Endothelial cell of umbilical vein (primary cell): ENCODE results near the gene MSN. TPM values are rescaled to one million over a fixed set of nuclear protein-coding genes. Genes with fewer than 3 reads are reported as not detected.

Experiments
- BruUV-seq: library from RNA; stranded (reverse); fragments of 400-500 nt; replicated peaks from 2 replicates; lab custom pipeline; 2021; lab: Mats Ljungman, UMichigan
- CTCF ChIA-PET: fragments of 300-600, 350-600 bp; sonication (Branson Sonifier 250); formaldehyde crosslinking; loops from one replicate; lab custom pipeline; 2021; ENCODE audit warnings: antibody characterized with exemption, inconsistent platforms; lab: Charles Lee
- POLR2A ChIA-PET: fragments of 300-600, 350-600 bp; sonication (Branson Sonifier 250); formaldehyde crosslinking; loops from one replicate; lab custom pipeline; 2021; ENCODE audit warnings: antibody characterized with exemption, inconsistent platforms; lab: Charles Lee
- DNase-seq: peaks from one replicate; pipeline ENCODE4 v3.0.0-alpha.2; 2011; ENCODE audit warnings: low read depth, low spot score
- FAIRE-seq: peaks from 2 replicates; lab custom pipeline; 2011; peaks lifted over from hg19 to GRCh38; lab: Jason Lieb, UNC
- H2AFZ ChIP-seq: 2 replicates; pipeline ENCODE4 v1.6.0; 2012; ENCODE audit warnings: low read depth, low read length, control low read depth, inconsistent platforms
- H3K27ac ChIP-seq: 2 replicates; pipeline ENCODE4 v1.5.1; 2011; ENCODE audit warnings: low read depth, mild to moderate bottlenecking, control low read depth, low read length, moderate library complexity; ENCODE audit not compliant: insufficient read depth
- H3K27me3 ChIP-seq, 2 experiments: 2 replicates each; pipeline versions ENCODE4 v1.6.0 to v1.6.1; 2011; ENCODE audit warnings: low read length in 2 of 2, mixed read lengths in 1 of 2; ENCODE audit not compliant: control insufficient read depth in 2 of 2, insufficient read depth in 2 of 2
- H3K36me3 ChIP-seq, 2 experiments: 2 replicates in 1 of 2; 3 replicates in 1 of 2; pipeline ENCODE4 v1.5.1; 2011; ENCODE audit warnings: low read length in 2 of 2, mild to moderate bottlenecking in 1 of 2, moderate library complexity in 1 of 2; ENCODE audit not compliant: control insufficient read depth in 2 of 2, insufficient read depth in 2 of 2; ENCODE audit errors: extremely low read depth in 1 of 2
- H3K4me1 ChIP-seq: 3 replicates; pipeline ENCODE4 v1.5.1; 2011; ENCODE audit warnings: mild to moderate bottlenecking, low read length; ENCODE audit not compliant: control insufficient read depth, insufficient read depth; ENCODE audit errors: extremely low read depth
- H3K4me2 ChIP-seq: 2 replicates; pipeline ENCODE4 v1.6.1; 2011; ENCODE audit warnings: low read length, control low read depth, mixed read lengths; ENCODE audit not compliant: insufficient read depth
- H3K4me3 ChIP-seq, 3 experiments: fragments of 200-600 bp in 1 of 3; sonication (generic), shearing (Covaris generic) in 1 of 3; replicated peaks in 1 of 3; 2 replicates each; pipeline ENCODE4 v1.5.1; 2011 to 2016; ENCODE audit warnings: control low read depth in 3 of 3, low read length in 3 of 3, mild to moderate bottlenecking in 2 of 3, inconsistent platforms in 1 of 3, low read depth in 1 of 3, moderate library complexity in 1 of 3; ENCODE audit not compliant: insufficient read depth in 1 of 3
- H3K79me2 ChIP-seq: 2 replicates; pipeline ENCODE4 v1.6.0; 2012; ENCODE audit warnings: low read length, inconsistent platforms; ENCODE audit not compliant: control insufficient read depth, insufficient read depth
- H3K9ac ChIP-seq: replicated peaks from 2 replicates; pipeline ENCODE3; 2011; ENCODE audit warnings: low read length, control low read depth; ENCODE audit not compliant: insufficient read depth; ENCODE audit errors: extremely low read depth
- H3K9me1 ChIP-seq: replicated peaks from 3 replicates; pipeline ENCODE4 v1.6.0; 2011; ENCODE audit warnings: mild to moderate bottlenecking, low read length; ENCODE audit not compliant: control insufficient read depth, insufficient read depth; ENCODE audit errors: extremely low read depth
- H3K9me3 ChIP-seq: replicated peaks from 2 replicates; pipeline ENCODE4 v1.5.1; 2012; ENCODE audit warnings: low read length, inconsistent platforms; ENCODE audit not compliant: control insufficient read depth, insufficient read depth
- H4K20me1 ChIP-seq: replicated peaks from 2 replicates; pipeline ENCODE3; 2011; ENCODE audit warnings: mild to moderate bottlenecking, low read length; ENCODE audit not compliant: control insufficient read depth, insufficient read depth; ENCODE audit errors: extremely low read depth
- EZH2 ChIP-seq: IDR thresholded peaks from 2 replicates; pipeline ENCODE4 v1.6.1; 2012; ENCODE audit warnings: borderline replicate concordance, low read depth, mild to moderate bottlenecking, moderate library complexity, low read length, inconsistent platforms; ENCODE audit not compliant: severe bottlenecking
- FOS ChIP-seq: IDR thresholded peaks from 2 replicates; pipeline ENCODE4 v1.6.1; 2011; ENCODE audit warnings: mild to moderate bottlenecking, low read length, moderate library complexity, borderline replicate concordance; ENCODE audit not compliant: insufficient read depth
- GATA2 ChIP-seq: IDR thresholded peaks from 2 replicates; pipeline ENCODE4 v1.7.0; 2011; ENCODE audit warnings: low read depth, mild to moderate bottlenecking, moderate library complexity, mixed read lengths, low read length; ENCODE audit not compliant: insufficient read length, insufficient read depth
- JUN ChIP-seq: IDR thresholded peaks from 2 replicates; pipeline ENCODE4 v1.6.1; 2011; ENCODE audit warnings: borderline replicate concordance, low read depth; ENCODE audit not compliant: insufficient read length, insufficient read depth
- MYC ChIP-seq: IDR thresholded peaks from one replicate; pipeline ENCODE4 v1.6.1; 2011; ENCODE audit warnings: mild to moderate bottlenecking, low read depth, low read length
- POLR2A ChIP-seq: IDR thresholded peaks from 2 replicates; pipeline ENCODE4 v1.6.1; 2012; ENCODE audit warnings: low read depth, mild to moderate bottlenecking, control low read depth, low read length
- POLR2AphosphoS5 ChIP-seq: IDR thresholded peaks from 2 replicates; pipeline ENCODE4 v1.6.1; 2012; ENCODE audit warnings: low read depth, mild to moderate bottlenecking, control low read depth, low read length, moderate library complexity; ENCODE audit not compliant: insufficient read depth
- dilution Hi-C: fragments of 300-500 bp; cut with MboI; formaldehyde crosslinking; loops from one replicate; pipeline ENCODE4 v1.15.0; 2019; ENCODE audit warnings: low sequenced_read_pairs; ENCODE audit not compliant: extremely low pct_ligation_motif_present
- intact Hi-C: fragments of 100-400 bp; cut with micrococcal nuclease; formaldehyde crosslinking; loops from one replicate; pipeline ENCODE4 v1.10.0; 2022
- polyA plus RNA-seq, 4 experiments: library from polyadenylated mRNA; depleted of rRNA in 3 of 4; stranded (reverse) in 3 of 4; unstranded in 1 of 4; fragments of >200 nt; gene quantifications; 2 replicates each; pipeline versions ENCODE4 v1.2.1 to v1.2.3, GENCODE V29; 2011 to 2012; ENCODE audit warnings: missing spikeins in 1 of 4
- total RNA-seq: library from RNA; stranded (reverse); gene quantifications from 2 replicates; pipeline ENCODE4 v1.2.3, GENCODE V29; 2021
- TF ChIP-seq, protein P1 (sequence below): IDR thresholded peaks from 2 replicates; pipeline ENCODE4 v1.6.1; 2011; ENCODE audit not compliant: insufficient read depth, insufficient read length
- TF ChIP-seq, protein P2 (sequence below), 2 donors: IDR thresholded peaks; 1 replicate in 1 of 2; 2 replicates in 1 of 2; pipeline ENCODE4 v1.5.1; 2011; ENCODE audit warnings: low read length in 2 of 2, mild to moderate bottlenecking in 2 of 2, moderate library complexity in 2 of 2, control low read depth in 1 of 2, inconsistent platforms in 1 of 2, low read depth in 1 of 2; ENCODE audit not compliant: insufficient read depth in 1 of 2; ENCODE audit errors: extremely low read depth in 1 of 2

MSN gene
- total and polyA plus RNA-seq, 2 donors (not counting 3 experiments of a cell fraction or from before 2014, with no cell fraction given), result 528 to 635 TPM

DNA sequence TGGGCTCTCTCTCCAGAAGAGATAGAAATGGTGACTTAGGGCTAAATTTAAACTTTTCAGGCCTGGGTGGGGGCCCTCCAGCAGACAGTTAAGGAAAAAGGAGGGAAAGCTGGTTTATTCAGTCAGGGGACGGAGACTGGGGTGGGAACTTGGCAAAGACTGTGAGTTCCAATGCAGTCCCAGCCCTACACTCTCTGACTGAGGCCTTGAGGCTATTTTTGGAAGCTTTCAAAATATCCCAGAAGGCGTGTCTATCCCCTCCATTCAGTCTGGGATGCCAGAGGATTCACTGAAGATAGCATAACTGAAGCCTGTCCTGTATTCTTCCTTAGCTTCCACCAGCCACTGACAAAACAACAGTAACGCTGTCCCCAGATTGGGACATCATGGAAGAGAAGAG lies 32.1 kb upstream of the MSN start:
- no TSS peak for BruUV-seq
- Histone ChIP-seq H3K4me1 (peaks cover 3% of the 10 kb centered on the region), H3K27me3 (no peaks in the 10 kb centered on the region), H3K9me3 (no peaks in the 10 kb centered on the region), H3K4me3 (no peak overlapping the region), H4K20me1 (no peaks in the 10 kb centered on the region), H3K9me1 (no peaks in the 10 kb centered on the region), H3K27ac (no peak overlapping the region), H3K4me2 (no peak overlapping the region), H3K9ac (no peak overlapping the region), H3K79me2 (no peaks in the 10 kb centered on the region), H2AFZ (no peak overlapping the region), H3K36me3 (no peaks in the 10 kb centered on the region)
- dilution Hi-C loops, result no loop called here
- intact Hi-C loops, result no loop called here
- DNase-seq (no peak), FAIRE-seq (no peak)
- TF ChIP-seq POLR2AphosphoS5 (no peak), MYC (no peak), JUN (no peak), FOS (no peak), GATA2 (no peak), EZH2 (no peak), POLR2A (no peak)
- TF ChIP-seq, protein P1, sequence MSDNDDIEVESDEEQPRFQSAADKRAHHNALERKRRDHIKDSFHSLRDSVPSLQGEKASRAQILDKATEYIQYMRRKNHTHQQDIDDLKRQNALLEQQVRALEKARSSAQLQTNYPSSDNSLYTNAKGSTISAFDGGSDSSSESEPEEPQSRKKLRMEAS, result no peak
- TF ChIP-seq, protein P2, sequence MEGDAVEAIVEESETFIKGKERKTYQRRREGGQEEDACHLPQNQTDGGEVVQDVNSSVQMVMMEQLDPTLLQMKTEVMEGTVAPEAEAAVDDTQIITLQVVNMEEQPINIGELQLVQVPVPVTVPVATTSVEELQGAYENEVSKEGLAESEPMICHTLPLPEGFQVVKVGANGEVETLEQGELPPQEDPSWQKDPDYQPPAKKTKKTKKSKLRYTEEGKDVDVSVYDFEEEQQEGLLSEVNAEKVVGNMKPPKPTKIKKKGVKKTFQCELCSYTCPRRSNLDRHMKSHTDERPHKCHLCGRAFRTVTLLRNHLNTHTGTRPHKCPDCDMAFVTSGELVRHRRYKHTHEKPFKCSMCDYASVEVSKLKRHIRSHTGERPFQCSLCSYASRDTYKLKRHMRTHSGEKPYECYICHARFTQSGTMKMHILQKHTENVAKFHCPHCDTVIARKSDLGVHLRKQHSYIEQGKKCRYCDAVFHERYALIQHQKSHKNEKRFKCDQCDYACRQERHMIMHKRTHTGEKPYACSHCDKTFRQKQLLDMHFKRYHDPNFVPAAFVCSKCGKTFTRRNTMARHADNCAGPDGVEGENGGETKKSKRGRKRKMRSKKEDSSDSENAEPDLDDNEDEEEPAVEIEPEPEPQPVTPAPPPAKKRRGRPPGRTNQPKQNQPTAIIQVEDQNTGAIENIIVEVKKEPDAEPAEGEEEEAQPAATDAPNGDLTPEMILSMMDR (IDR thresholded peaks at IDR 0.05; ENCODE audit: extremely low read depth in 1 of 2, insufficient read depth in 1 of 2, low read depth in 1 of 2, low read length in 2 of 2), result no peak
- ChIA-PET CTCF (no interaction called here), POLR2A (no interaction called here)
